ENCODE results near the gene P2RY8.

GRCh38 chrX:1529756-1530155 lies 7.2 kb downstream of the P2RY8 start:
- no peak for TF ChIP-seq CTCF (IDR thresholded peaks at IDR 0.05; ENCODE audit: insufficient read depth, low read length)
- TF ChIP-seq REST (IDR thresholded peaks at IDR 0.05; ENCODE audit: insufficient replicate concordance, low read depth), result no peak
- no peak for TF ChIP-seq GABPA (IDR thresholded peaks at IDR 0.05; ENCODE audit: low read depth)
- TF ChIP-seq POLR2AphosphoS5 (IDR thresholded peaks at IDR 0.05; ENCODE audit: low read depth), result no peak
